ENCODE data around the gene SLC38A3. TPM values are rescaled to one million over a fixed set of nuclear protein-coding genes. Genes with fewer than 3 reads are reported as not detected.
A peak's percentile ranks its signal among the peaks of the same experiment; 100 is the strongest.

Gene SLC38A3
- total and polyA plus RNA-seq, 2 experiments from 2014 or later = 0.36 TPM; not detected in 1

- peaks cover 17% of the 10 kb centered on the region for H3K4me1 ChIP-seq (ENCODE audit: insufficient read depth)
- in situ Hi-C loops (cut with MboI) = no loop called here
- DNase-seq = no peak
- 78 to 94% methylated on average over 1 of the region's 1 CpG for WGBS, 2 experiments (ENCODE audit: low coverage in 1 of 2, low lambda C conversion rate in 2 of 2, missing lambda C conversion rate in 2 of 2)
- TF ChIP-seq EZH2 (IDR thresholded peaks at IDR 0.05; ENCODE audit: insufficient read depth, poor library complexity, severe bottlenecking) (no peak), EZH2phosphoT487 (IDR thresholded peaks at IDR 0.05; ENCODE audit: insufficient read depth, low read depth) (no peak)
- H3K9me2 ChIP-seq (ENCODE audit: insufficient read depth) = no peaks in the 10 kb centered on the region
- no peaks in the 10 kb centered on the region for H3K9me3 ChIP-seq (ENCODE audit: low read depth)
- no peak overlapping the region for H3K4me3 ChIP-seq
- no peak overlapping the region for H2AFZ ChIP-seq
- H3K4me2 ChIP-seq (ENCODE audit: unreplicated experiment) = no peak overlapping the region
- no peaks in the 10 kb centered on the region for H3K36me3 ChIP-seq (ENCODE audit: low read depth)
- H3K27ac ChIP-seq = no peak overlapping the region
- H3K9ac ChIP-seq = no peak overlapping the region
- no peaks in the 10 kb centered on the region for H3K79me2 ChIP-seq (ENCODE audit: insufficient read depth)
- H3F3A ChIP-seq (ENCODE audit: insufficient read depth) = peaks cover under 1% of the 10 kb centered on the region; the same call in 1 of the 2 replicates
- no peaks in the 10 kb centered on the region for H3K27me3 ChIP-seq (replicated peaks; ENCODE audit: insufficient read depth)
- no peaks in the 10 kb centered on the region for H4K20me1 ChIP-seq (ENCODE audit: insufficient read depth)
These were observed 35.2 kb upstream of the SLC38A3 start for GRCh38 chr3:50169858-50170257.

- Histone ChIP-seq H4K20me1 (ENCODE audit: insufficient read depth) (no peaks in the 10 kb centered on the region), H3K27ac (no peak overlapping the region), H2AFZ (no peak overlapping the region), H3K9me3 (ENCODE audit: low read depth) (no peaks in the 10 kb centered on the region), H3K4me3 (no peak overlapping the region), H3K27me3 (replicated peaks; ENCODE audit: insufficient read depth) (no peaks in the 10 kb centered on the region), H3K4me1 (ENCODE audit: insufficient read depth) (peaks cover 8% of the 10 kb centered on the region), H3K79me2 (ENCODE audit: insufficient read depth) (no peaks in the 10 kb centered on the region), H3K9ac (no peak overlapping the region), H3K36me3 (ENCODE audit: low read depth) (no peaks in the 10 kb centered on the region), H3K4me2 (ENCODE audit: unreplicated experiment) (no peak overlapping the region), H3F3A (ENCODE audit: insufficient read depth) (no peaks in the 10 kb centered on the region), H3K9me2 (ENCODE audit: insufficient read depth) (no peaks in the 10 kb centered on the region)
- TF ChIP-seq EZH2 (IDR thresholded peaks at IDR 0.05; ENCODE audit: insufficient read depth, poor library complexity, severe bottlenecking) = no peak
- TF ChIP-seq EZH2phosphoT487 (IDR thresholded peaks at IDR 0.05; ENCODE audit: insufficient read depth, low read depth) = no peak
- DNase-seq = peak; percentile 58
- in situ Hi-C loops (cut with MboI) = no loop called here
- 75 to 77% methylated on average over 8 to 10 of the region's 10 CpGs for WGBS, 2 experiments (ENCODE audit: low coverage in 1 of 2, low lambda C conversion rate in 2 of 2, missing lambda C conversion rate in 2 of 2)
These were observed 34.4 kb upstream of the SLC38A3 start for GRCh38 chr3:50170689-50171088.

GRCh38 chr3:50171540-50172301 is 33.4 kb upstream of the SLC38A3 start:
- H3K36me3 ChIP-seq (ENCODE audit: low read depth) = no peaks in the 10 kb centered on the region
- H3K4me1 ChIP-seq (ENCODE audit: insufficient read depth) = no peaks in the 10 kb centered on the region; the same call in 1 of the 2 replicates
- WGBS, 2 experiments (ENCODE audit: low coverage in 1 of 2, low lambda C conversion rate in 2 of 2, missing lambda C conversion rate in 2 of 2) = 93 to 96% methylated on average over 19 to 21 of the region's 21 CpGs
- H3K4me2 ChIP-seq (ENCODE audit: unreplicated experiment) = no peak overlapping the region
- no peaks in the 10 kb centered on the region for H3K79me2 ChIP-seq (ENCODE audit: insufficient read depth)
- no peaks in the 10 kb centered on the region for H3K9me3 ChIP-seq (ENCODE audit: low read depth)
- H3K9me2 ChIP-seq (ENCODE audit: insufficient read depth) = no peaks in the 10 kb centered on the region
- H3F3A ChIP-seq (ENCODE audit: insufficient read depth) = no peaks in the 10 kb centered on the region
- no peak overlapping the region for H3K4me3 ChIP-seq
- no peak overlapping the region for H3K9ac ChIP-seq
- no peak for DNase-seq
- no peaks in the 10 kb centered on the region for H3K27me3 ChIP-seq (replicated peaks; ENCODE audit: insufficient read depth)
- in situ Hi-C loops (cut with MboI) = no loop called here
- H3K27ac ChIP-seq = no peak overlapping the region
- TF ChIP-seq EZH2phosphoT487 (IDR thresholded peaks at IDR 0.05; ENCODE audit: insufficient read depth, low read depth) = no peak
- no peak for TF ChIP-seq EZH2 (IDR thresholded peaks at IDR 0.05; ENCODE audit: insufficient read depth, poor library complexity, severe bottlenecking)
- H2AFZ ChIP-seq = no peak overlapping the region
- H4K20me1 ChIP-seq (ENCODE audit: insufficient read depth) = no peaks in the 10 kb centered on the region

GRCh38 chr3:50172626-50173220 is 32.3 kb upstream of the SLC38A3 start:
- H3K4me1 ChIP-seq (ENCODE audit: insufficient read depth) = no peaks in the 10 kb centered on the region; the same call in 1 of the 2 replicates
- no peak overlapping the region for H3K4me3 ChIP-seq
- in situ Hi-C loops (cut with MboI) = no loop called here
- no peak overlapping the region for H3K9ac ChIP-seq
- DNase-seq = no peak
- H3K79me2 ChIP-seq (ENCODE audit: insufficient read depth) = no peaks in the 10 kb centered on the region
- no peaks in the 10 kb centered on the region for H3K27me3 ChIP-seq (replicated peaks; ENCODE audit: insufficient read depth)
- no peak overlapping the region for H3K27ac ChIP-seq
- H3K36me3 ChIP-seq (ENCODE audit: low read depth) = no peaks in the 10 kb centered on the region
- no peak overlapping the region for H3K4me2 ChIP-seq (ENCODE audit: unreplicated experiment)
- no peaks in the 10 kb centered on the region for H3F3A ChIP-seq (ENCODE audit: insufficient read depth)
- WGBS, 2 experiments (ENCODE audit: low coverage in 1 of 2, low lambda C conversion rate in 2 of 2, missing lambda C conversion rate in 2 of 2) = 73 to 77% methylated on average over 7 to 8 of the region's 8 CpGs
- H3K9me2 ChIP-seq (ENCODE audit: insufficient read depth) = no peaks in the 10 kb centered on the region
- H3K9me3 ChIP-seq (ENCODE audit: low read depth) = no peaks in the 10 kb centered on the region
- TF ChIP-seq EZH2phosphoT487 (IDR thresholded peaks at IDR 0.05; ENCODE audit: insufficient read depth, low read depth) (no peak), EZH2 (IDR thresholded peaks at IDR 0.05; ENCODE audit: insufficient read depth, poor library complexity, severe bottlenecking) (no peak)
- H4K20me1 ChIP-seq (ENCODE audit: insufficient read depth) = no peaks in the 10 kb centered on the region
- no peak overlapping the region for H2AFZ ChIP-seq

All from GM23248 (cell line).